ENCODE data around the gene MCAM.

Gene MCAM

GRCh38 chr11:119324189-119324588 lies 7.3 kb upstream of the MCAM start:
- DNase-seq, result peak; percentile 77

DNA sequence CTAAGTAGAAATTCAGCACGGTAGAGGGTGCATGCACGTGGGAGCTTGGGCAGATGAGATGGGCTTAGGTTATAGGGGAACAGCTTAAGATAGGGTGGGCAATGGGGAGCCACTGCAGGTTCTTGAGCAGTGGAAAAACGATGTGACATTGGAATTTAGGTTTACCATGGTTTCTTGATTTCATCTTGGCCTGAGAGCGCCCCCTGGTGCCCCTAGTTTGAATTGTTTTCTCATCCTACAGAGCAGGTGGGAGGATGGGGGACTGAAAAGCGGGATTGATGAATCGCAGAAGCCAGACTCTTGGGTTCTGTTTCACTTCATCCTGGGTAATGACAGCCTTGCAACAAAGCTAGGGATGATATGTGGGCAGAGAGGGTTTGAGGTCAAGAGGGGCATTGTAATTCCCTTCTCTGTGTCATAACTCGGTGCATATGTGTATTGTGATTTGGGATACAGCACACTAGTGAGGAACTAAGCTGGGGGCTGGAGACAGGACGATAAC lies 6.7 kb upstream of the MCAM start:
- peak; percentile 83 for DNase-seq

- no peak for DNase-seq
Observed at GRCh38 chr11:119322921-119323531, 6.1 kb upstream of the MCAM start.

DNA sequence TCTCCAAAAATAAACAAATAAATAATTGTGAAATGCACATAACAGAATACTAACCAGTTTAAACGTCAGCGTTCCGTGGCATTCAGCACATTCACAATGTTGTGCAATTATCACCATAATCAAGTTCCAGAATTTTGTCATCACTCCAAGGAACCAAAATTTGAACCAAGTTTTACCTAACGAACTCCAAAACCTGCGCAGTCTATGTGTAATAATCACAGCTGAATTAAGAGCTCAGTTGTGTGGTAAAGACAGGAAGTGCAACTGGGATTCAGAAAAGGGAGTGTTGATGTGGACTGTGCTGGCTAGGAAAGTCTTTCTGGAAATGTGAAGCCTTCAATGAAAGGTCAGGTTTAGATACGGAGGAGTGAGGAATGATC lies 5.4 kb upstream of the MCAM start:
- DNase-seq, result no peak

DNA sequence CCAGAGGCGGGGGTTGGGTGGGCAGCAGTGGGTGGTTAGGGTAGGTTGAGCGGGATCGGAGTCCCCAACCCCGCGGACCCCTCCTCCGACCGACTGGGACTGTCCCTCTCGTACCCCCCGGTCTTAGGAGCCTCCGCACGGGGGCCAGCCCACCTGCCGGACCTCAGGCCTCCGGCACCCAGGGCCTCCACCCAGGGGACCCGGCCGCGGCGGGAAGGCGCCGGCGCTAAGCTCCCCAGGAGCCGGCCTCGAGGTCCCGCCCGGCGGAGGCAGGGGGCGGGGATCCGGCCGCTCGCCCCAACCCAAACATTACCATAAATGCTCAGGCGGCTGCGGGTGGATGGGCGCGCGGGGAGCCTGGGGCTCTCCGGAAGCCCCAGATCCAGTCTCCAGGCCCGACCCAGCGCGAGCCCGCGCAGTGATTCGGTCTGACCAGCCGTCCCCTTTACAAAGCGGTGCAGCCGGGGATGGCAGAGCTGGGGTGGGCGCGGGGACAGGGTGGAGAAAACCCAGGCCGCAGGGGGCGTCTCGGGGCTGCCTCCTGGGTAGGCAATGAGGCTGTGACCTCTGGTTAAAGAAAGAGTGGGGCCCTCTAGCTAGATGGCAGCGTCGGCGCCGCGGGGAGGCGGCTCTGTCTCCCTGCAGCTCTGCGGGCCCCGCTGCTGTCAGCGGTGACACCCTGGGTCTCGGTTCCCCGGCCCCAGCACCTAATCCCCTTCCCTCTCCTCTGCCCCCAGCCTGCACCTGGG lies 4.0 kb upstream of the MCAM start:
- DNase-seq, result peak; percentile 73

- DNase-seq, result peak; percentile 75
Observed at GRCh38 chr11:119320240-119320775, 3.4 kb upstream of the MCAM start.

- DNase-seq, result no peak
Observed at GRCh38 chr11:119319700-119320239, 2.8 kb upstream of the MCAM start.

DNA sequence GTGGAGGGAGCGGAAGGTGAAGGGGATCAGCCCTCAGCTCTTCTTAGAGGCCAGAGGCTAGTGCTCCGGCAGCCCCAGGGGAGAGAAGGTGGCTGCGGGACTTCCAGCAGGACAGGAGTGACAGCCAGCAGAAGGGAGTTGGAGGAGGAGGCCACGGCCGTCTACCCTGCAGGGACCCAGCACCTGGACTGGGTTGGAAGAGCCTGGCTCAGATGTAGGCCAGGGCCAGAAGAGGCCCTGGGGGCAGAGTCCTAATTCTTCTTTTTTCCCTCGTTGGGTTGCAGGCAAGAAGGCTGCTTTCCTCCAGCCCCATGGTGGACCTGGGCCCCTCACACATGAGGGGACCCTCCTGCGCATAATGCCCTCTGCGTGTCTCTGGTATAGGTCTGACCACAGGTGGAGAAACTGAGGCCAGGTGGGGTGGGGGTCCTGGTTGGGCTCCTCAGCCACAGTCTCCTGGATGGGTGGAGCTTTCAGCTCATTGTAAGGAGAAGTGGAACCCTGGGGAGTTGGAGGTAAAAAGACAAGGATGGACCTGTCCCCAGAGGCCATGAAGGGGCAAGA lies 2.3 kb upstream of the MCAM start:
- peak; percentile 15 for DNase-seq

DNA sequence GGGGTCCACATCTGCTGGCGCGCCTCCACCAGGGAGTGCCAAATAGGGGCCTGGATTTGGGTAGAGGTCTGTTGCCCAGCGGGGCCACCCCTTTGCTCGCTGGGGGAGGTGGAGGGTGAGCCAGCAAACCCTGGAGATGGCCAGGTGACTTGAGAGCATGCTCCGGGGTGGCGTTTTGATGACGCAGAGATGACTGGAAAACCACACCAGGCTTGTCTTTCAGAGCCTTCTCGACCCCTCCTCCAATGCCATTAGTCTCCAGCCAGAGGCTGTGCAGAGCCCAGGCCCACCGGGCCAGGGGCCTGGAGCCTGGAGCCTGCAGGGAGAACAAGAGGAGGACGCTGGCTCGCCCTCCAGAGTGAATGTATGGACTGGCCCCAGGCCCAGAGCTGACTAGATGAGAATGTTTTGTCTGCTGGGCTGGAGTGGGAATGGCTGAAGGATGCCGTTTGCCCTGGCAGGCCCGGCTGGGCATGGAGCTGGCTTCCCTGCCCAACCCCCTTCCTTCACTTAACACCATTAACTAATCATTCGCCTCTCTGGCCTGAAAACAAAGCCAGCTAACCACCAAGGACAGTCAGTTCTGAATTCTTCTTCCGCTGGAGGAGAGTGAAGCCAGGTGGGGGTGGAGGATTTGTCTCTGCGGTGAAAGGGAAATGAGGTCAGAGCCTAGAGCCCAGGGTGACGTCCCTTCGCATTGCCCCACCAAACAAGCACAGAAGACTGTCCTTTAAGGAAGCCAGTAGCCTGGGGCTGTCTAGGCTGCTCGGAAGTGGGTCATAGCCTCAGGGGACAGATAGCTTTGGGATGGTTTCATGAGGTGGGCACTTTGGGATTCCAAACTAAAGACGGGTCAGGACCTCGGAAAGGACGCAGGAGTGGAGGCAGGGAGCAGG lies 1.6 kb upstream of the MCAM start:
- peak; percentile 35 for DNase-seq

GRCh38 chr11:119317592-119318239 lies 786 bp upstream of the MCAM start:
- no peak for DNase-seq

DNA sequence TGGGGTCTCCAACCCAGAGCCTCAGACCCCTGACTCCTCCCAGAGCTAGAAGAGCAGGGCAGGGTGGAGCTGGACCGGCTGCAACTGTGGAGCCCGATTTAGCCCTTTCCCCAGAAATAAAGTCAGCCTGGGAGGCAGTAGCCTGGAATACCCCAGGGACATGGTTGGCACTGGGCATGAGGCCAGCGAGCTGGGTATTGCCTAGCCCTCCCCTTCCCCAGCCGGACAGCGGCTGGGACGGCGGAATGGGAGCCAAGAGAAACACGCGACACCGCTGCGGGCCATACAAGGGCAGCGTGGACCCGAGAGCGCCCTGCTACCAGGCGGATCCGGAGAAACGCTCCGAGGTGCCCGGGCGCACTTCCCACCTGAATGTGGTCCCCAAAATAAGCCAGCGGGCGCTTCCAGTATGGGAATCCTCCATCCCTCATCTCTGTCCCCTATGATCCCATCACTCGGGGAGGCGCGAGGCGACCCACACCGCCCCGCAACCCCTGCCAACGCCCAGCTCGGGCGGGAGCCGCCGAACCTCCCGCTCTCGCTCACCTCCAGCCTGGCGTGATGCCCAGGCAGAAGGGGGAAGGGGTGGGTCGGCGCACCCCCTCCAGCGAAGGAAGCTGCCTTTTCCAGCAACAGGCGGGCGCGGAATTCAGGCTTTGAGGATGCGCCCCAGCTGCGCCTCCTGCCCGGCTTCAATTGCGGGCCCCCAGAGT lies 758 bp downstream of the MCAM start:
- peak; percentile 43 for DNase-seq

DNA sequence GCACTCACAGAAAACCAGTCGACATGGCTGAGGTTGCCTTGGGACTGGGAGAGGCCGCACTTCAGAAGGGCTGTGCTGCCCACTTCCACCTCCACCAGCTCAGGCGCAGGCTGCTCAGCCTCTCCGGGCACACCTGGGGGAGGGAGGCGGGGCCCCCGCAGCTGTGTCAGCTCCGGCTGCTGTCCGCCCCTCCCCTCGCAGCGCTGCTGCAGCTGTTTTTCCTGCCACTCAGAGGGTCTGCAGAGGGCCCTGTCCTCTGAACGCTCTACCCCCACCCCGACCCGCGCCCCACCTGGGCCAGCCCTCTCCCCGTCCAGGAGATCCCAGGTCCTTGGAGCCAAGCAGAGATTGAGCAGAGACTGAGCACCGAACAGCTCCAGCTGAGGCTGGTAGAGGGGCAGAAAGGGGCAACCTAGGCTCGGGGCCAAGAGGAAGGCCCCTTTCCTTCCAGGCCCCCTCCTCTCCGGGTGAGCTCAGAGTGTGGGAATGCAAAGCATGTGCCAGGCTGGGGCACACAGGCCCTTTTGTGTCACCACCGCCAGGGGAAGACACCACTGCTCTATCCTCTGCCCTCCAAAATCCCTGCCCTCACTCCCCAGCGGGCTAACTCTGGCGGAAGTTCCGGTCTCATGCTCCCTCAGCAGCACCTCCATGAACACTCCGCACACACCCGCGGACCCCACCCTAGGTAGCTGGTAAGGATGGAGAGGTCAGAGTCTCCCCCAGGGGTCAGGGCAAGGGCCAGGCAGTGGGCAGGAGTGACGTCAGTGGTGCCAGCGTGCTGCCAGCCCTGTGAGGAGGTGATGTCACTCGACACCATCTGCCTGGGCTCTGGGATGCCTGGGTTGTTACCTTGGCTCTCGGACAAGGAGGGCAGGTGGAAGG lies 1.6 kb downstream of the MCAM start:
- no peak for DNase-seq

DNA sequence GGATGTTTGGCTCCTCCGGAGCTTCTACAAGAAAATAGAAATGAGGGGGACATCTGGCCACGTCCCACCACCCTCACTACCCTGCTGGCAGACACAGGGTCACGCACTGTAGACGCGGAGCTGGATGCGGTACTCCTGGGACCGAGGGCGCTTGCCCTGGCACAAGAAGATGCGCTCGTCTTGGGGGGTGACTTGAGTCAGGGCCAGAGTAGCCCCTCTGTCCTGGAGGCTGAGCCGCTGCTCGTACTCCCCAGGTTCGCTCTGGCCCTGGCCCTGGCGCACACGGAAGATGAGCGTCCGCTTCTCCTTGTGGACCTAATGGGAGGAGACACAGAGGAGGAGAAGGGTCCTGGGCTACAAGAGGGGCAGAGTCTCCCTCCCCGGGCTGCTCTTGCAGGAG lies 2.2 kb downstream of the MCAM start:
- no peak for DNase-seq

DNA sequence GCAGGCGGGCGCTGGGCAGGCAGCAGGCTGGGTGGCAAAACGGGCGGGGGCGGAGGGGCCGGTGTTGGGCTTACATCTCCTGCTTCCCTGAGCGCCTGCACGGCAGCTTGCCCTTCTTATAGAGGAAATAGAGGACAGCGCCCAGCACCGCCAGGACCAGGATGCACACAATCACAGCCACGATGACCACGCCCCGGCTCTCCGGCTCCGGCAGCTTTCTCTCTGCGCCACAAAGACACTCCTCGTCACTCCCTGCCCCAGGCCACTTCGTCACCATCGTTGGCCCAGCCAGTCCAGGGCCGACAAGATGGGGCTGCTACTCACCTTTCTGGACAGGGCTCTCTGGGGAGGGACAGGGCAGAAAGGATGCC lies 6.3 kb downstream of the MCAM start:
- no peak for DNase-seq

- no peak for DNase-seq
Observed at GRCh38 chr11:119309953-119310681, 6.8 kb downstream of the MCAM start.

DNA sequence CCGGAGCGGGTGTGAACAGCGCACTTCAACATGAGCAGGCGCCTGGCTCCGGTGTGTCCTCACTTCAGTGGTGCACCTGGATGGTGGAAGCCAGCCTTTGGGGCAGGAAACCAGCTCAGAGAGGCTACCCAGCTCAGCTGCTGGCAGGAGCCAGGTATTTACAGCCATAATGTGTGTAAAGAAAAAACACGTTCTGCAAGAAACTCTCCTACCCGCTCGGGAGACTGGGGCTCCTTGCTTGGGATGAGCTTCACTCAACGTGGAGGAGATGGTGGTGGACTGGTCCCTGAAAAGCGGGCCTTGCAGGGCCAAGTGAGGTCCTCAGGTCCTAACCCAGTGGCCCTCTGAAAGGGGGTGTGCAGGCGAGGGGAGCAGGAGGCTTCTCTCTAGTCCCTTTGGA lies 7.5 kb downstream of the MCAM start:
- no peak for DNase-seq

GRCh38 chr11:119307974-119308373 lies 9.0 kb downstream of the MCAM start:
- DNase-seq, result no peak

DNA sequence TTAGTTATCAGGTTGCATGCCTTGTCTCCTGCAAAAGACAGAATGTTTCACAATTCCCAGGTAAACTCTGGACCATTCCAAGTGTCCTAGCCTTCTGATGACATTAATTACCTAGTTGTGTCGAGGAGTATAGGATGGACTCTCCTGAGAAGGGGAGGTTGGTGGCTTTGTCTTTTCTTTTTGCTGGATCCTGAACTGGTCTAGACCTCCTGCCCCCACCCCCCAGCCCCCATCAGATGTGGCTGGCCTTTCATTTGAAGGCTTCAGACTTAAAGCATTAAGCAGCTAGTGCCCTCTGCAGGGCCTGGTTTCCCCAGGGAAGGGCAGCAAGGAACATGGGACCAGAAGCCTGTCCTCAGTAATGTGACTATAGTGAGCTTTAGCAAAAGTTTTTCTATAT lies 9.7 kb downstream of the MCAM start:
- DNase-seq, result peak; percentile 40

- no peak for DNase-seq
Observed at GRCh38 chr11:119306373-119306890, 10.5 kb downstream of the MCAM start.

All from NCI-H82 (cell line).